Neural progenitor cell (in vitro differentiated cells): ENCODE results near the gene ZDHHC7. TPM values are rescaled to one million over a fixed set of nuclear protein-coding genes. Genes with fewer than 3 reads are reported as not detected.

Experiments
- DNase-seq: peaks from one replicate; pipeline ENCODE4 v3.0.0-alpha.2; 2016; ENCODE audit warnings: low spot score
- H2AFZ ChIP-seq: fragments of 200-600 bp; sonication (generic); replicated peaks from 2 replicates; pipeline ENCODE4 v1.6.1; 2016; ENCODE audit warnings: antibody characterized with exemption
- H3F3A ChIP-seq: fragments of 200-600 bp; sonication (generic); 2 replicates; pipeline ENCODE4 v1.6.1; 2016; ENCODE audit warnings: antibody characterized with exemption, low read depth
- H3K27ac ChIP-seq: fragments of 200-600 bp; sonication (generic); 2 replicates; pipeline ENCODE4 v1.5.1; 2016; ENCODE audit warnings: mild to moderate bottlenecking
- H3K27me3 ChIP-seq: fragments of 200-600 bp; sonication (generic); 2 replicates; pipeline ENCODE4 v1.6.1; 2016; ENCODE audit warnings: mild to moderate bottlenecking, moderate library complexity
- H3K36me3 ChIP-seq: fragments of 200-600 bp; sonication (generic); 2 replicates; pipeline ENCODE4 v1.5.1; 2016
- H3K4me1 ChIP-seq: fragments of 200-600 bp; sonication (generic); 2 replicates; pipeline ENCODE4 v1.6.1; 2016; ENCODE audit warnings: mixed run types
- H3K4me2 ChIP-seq: fragments of 200-600 bp; sonication (generic); 2 replicates; pipeline ENCODE4 v1.6.1; 2016
- H3K4me3 ChIP-seq: fragments of 200-600 bp; sonication (generic); 2 replicates; pipeline ENCODE4 v1.5.1; 2016
- H3K79me2 ChIP-seq: fragments of 200-600 bp; sonication (generic); 2 replicates; pipeline ENCODE4 v1.6.1; 2016; ENCODE audit warnings: low read depth
- H3K9ac ChIP-seq: fragments of 200-600 bp; sonication (generic); 2 replicates; pipeline ENCODE4 v1.6.1; 2016
- H3K9me3 ChIP-seq: fragments of 200-600 bp; sonication (generic); 2 replicates; pipeline ENCODE4 v1.5.1; 2016; ENCODE audit warnings: low read depth
- H4K20me1 ChIP-seq: fragments of 200-600 bp; sonication (generic); 2 replicates; pipeline ENCODE4 v1.6.1; 2016; ENCODE audit warnings: low read depth
- H3K27ac Mint-ChIP-seq: 3 replicates; pipeline ENCODE4 v1.8.0; 2021; ENCODE audit warnings: mixed read lengths
- H3K27me3 Mint-ChIP-seq: 2 replicates; pipeline ENCODE4 v1.8.0; 2022; ENCODE audit warnings: low read depth, mild to moderate bottlenecking, inconsistent platforms, moderate library complexity, mixed read lengths; ENCODE audit not compliant: insufficient read depth
- H3K36me3 Mint-ChIP-seq: 3 replicates; pipeline ENCODE4 v1.8.0; 2021; ENCODE audit warnings: mixed read lengths
- H3K4me1 Mint-ChIP-seq: 3 replicates; pipeline ENCODE4 v1.8.0; 2021; ENCODE audit warnings: mixed read lengths
- H3K4me3 Mint-ChIP-seq: 3 replicates; pipeline ENCODE4 v1.8.0; 2021; ENCODE audit warnings: mild to moderate bottlenecking, moderate library complexity, mixed read lengths
- H3K9me3 Mint-ChIP-seq: 3 replicates; pipeline ENCODE4 v1.8.0; 2020; ENCODE audit warnings: mixed read lengths
- EZH2 ChIP-seq: fragments of 200-600 bp; sonication (generic); IDR thresholded peaks from 2 replicates; pipeline ENCODE4 v1.6.1; 2017; ENCODE audit warnings: antibody characterized with exemption, mild to moderate bottlenecking, moderate library complexity
- EZH2phosphoT487 ChIP-seq: fragments of 200-600 bp; sonication (generic); IDR thresholded peaks from 2 replicates; pipeline ENCODE4 v1.6.1; 2017; ENCODE audit warnings: antibody characterized with exemption
- total RNA-seq: library from RNA; depleted of rRNA; stranded (reverse); fragments of >200 nt; gene quantifications from 2 replicates; pipeline ENCODE4 v1.2.3, GENCODE V29; 2015; ENCODE audit warnings: low replicate concordance
- TF ChIP-seq, protein P1 (sequence below): fragments of 200-600 bp; sonication (generic); IDR thresholded peaks from 2 replicates; pipeline ENCODE4 v1.5.1; 2017; ENCODE audit warnings: antibody characterized with exemption, mild to moderate bottlenecking

ZDHHC7 gene
- total RNA-seq, 1 donor from 2014 or later, result 57.0 TPM

DNA sequence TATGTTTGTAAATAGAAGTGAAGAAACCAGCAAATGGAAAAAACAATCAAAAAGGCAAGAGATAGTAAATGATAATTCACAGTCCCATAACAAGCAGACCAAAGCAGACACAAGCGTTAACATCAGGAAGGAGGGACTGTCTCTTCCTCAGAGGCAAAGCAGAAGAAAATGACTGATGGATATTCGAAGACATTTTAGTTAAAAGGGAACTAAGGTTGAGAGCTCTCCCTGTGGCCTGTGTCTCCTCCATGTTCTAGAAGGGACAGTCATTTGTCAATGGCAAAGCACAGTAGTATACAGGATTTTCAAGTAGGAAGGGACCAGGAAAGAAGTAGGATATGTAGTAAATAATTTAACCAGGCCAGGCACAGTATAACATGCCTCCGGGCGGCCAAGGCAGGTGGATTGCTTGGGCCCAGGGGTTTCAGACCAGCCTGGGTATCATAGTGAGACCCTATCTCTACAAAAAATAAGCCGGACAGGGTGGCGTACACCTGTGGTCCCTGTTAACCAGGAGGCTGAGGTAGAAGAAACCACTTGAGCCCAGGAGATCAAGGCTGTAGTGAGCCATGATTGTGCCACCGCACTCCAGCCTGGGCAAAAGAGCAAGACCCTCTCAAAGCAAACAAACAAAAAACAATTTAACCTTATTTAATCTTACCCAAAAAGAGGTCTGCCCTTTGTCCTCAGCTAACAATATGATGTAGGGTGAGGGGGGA lies 3.7 kb downstream of the ZDHHC7 start:
- H3K36me3 Mint-ChIP-seq, result peaks cover 4% of the 10 kb centered on the region
- no peak overlapping the region for H3K27ac Mint-ChIP-seq

DNA sequence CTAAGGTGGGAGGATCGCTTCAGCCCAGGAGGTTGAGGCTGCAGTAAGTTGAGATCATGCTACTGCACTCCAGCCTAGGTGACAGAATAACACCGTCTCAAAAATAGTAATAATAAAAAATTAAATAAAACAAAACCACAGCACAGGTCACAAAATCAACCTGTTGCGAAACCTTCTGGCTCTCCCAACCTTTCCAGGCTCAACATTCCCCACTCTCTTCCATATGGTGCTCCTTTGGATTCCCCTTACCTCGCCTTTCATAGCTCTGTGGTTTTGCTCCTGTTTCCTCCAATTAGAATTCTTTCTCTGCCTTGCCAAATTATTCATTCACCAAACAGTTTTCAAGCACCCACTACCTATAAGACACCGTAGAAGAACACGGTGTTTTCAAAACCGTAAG lies 4.7 kb downstream of the ZDHHC7 start:
- H3K4me3 Mint-ChIP-seq, result no peak overlapping the region
- Histone ChIP-seq H3K9ac (no peak overlapping the region), H3K79me2 (peaks cover 94% of the 10 kb centered on the region), H4K20me1 (peaks cover 82% of the 10 kb centered on the region), H3K27me3 (no peaks in the 10 kb centered on the region), H3K4me1 (peaks cover 22% of the 10 kb centered on the region), H3K9me3 (no peaks in the 10 kb centered on the region), H3K4me3 (no peak overlapping the region), H3K27ac (no peak overlapping the region), H3K36me3 (no peaks in the 10 kb centered on the region), H3F3A (peaks cover 2% of the 10 kb centered on the region), H2AFZ (no peak overlapping the region), H3K4me2 (no peak overlapping the region)
- no peaks in the 10 kb centered on the region for H3K9me3 Mint-ChIP-seq
- DNase-seq, result no peak
- TF ChIP-seq EZH2phosphoT487 (no peak), EZH2 (no peak)
- TF ChIP-seq, protein P1, sequence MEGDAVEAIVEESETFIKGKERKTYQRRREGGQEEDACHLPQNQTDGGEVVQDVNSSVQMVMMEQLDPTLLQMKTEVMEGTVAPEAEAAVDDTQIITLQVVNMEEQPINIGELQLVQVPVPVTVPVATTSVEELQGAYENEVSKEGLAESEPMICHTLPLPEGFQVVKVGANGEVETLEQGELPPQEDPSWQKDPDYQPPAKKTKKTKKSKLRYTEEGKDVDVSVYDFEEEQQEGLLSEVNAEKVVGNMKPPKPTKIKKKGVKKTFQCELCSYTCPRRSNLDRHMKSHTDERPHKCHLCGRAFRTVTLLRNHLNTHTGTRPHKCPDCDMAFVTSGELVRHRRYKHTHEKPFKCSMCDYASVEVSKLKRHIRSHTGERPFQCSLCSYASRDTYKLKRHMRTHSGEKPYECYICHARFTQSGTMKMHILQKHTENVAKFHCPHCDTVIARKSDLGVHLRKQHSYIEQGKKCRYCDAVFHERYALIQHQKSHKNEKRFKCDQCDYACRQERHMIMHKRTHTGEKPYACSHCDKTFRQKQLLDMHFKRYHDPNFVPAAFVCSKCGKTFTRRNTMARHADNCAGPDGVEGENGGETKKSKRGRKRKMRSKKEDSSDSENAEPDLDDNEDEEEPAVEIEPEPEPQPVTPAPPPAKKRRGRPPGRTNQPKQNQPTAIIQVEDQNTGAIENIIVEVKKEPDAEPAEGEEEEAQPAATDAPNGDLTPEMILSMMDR, result no peak
- peaks cover 40% of the 10 kb centered on the region for H3K4me1 Mint-ChIP-seq
- H3K27me3 Mint-ChIP-seq, result no peaks in the 10 kb centered on the region
- peaks cover 8% of the 10 kb centered on the region for H3K36me3 Mint-ChIP-seq
- no peak overlapping the region for H3K27ac Mint-ChIP-seq

More for the DNA sequence above, 3.7 kb downstream of the ZDHHC7 start:
- Histone ChIP-seq H3K27me3 (no peaks in the 10 kb centered on the region), H3F3A (peaks cover 9% of the 10 kb centered on the region), H3K79me2 (peaks cover 84% of the 10 kb centered on the region), H3K27ac (no peak overlapping the region), H3K4me1 (peaks cover 16% of the 10 kb centered on the region), H3K36me3 (no peaks in the 10 kb centered on the region), H3K9ac (no peak overlapping the region), H2AFZ (no peak overlapping the region), H4K20me1 (peaks cover 71% of the 10 kb centered on the region), H3K9me3 (no peaks in the 10 kb centered on the region), H3K4me3 (no peak overlapping the region), H3K4me2 (no peak overlapping the region)
- H3K4me3 Mint-ChIP-seq, result no peak overlapping the region
- TF ChIP-seq EZH2phosphoT487, result no peak
- TF ChIP-seq, protein P1, result no peak
- TF ChIP-seq EZH2, result no peak
- peaks cover 3% of the 10 kb centered on the region for H3K27me3 Mint-ChIP-seq
- no peaks in the 10 kb centered on the region for H3K9me3 Mint-ChIP-seq
- no peak for DNase-seq
- peaks cover 40% of the 10 kb centered on the region for H3K4me1 Mint-ChIP-seq

DNA sequence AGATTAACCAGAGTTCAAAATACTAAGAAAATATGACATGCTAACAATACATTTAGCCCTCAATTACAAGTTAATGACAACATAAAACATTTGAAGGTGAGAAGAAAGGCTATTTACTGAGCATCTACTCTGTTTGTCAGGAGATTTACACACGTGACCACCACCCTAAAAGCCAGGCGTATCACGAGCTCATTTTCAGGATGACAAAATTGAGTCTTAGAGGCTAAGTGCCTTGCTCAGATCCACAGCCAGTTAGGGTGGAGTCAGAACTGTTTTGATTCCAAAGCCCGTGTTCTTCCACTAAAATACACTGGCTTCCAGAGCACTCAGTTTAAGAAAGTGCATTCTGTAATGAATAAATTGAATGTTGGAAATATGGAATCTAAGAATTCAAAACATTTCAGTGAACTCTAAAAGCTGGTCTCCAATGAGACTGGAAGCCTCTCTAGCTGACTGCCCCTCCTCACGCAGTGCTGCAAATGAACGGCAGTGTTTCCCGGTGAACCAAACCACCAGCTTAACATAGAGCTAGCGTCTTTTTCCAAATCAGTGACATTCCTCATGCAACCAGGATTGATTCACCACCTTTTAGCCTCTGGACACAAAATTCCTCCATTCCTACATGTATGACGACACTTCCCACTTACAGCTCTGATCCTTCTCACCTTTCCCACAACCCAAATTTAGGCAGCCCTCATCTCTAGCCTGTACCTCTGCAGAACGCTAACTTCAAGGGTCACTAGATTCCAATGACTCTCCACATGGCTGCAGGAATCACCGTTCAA lies 5.9 kb downstream of the ZDHHC7 start:
- TF ChIP-seq EZH2 (no peak), EZH2phosphoT487 (no peak)
- TF ChIP-seq, protein P1, result no peak
- H3K27me3 ChIP-seq, result no peaks in the 10 kb centered on the region
- no peaks in the 10 kb centered on the region for H3F3A ChIP-seq
- H3K4me2 ChIP-seq, result no peak overlapping the region
- Mint-ChIP-seq H3K27me3 (peaks cover 3% of the 10 kb centered on the region), H3K36me3 (peaks cover 8% of the 10 kb centered on the region), H3K27ac (no peak overlapping the region), H3K4me3 (no peak overlapping the region), H3K9me3 (no peaks in the 10 kb centered on the region), H3K4me1 (peaks cover 40% of the 10 kb centered on the region)
- H4K20me1 ChIP-seq, result peaks cover 87% of the 10 kb centered on the region
- H3K27ac ChIP-seq, result no peak overlapping the region
- H3K4me1 ChIP-seq, result peaks cover 21% of the 10 kb centered on the region
- no peaks in the 10 kb centered on the region for H3K36me3 ChIP-seq
- no peak overlapping the region for H3K4me3 ChIP-seq
- H3K9me3 ChIP-seq, result no peaks in the 10 kb centered on the region
- no peak for DNase-seq
- peaks cover 100% of the 10 kb centered on the region for H3K79me2 ChIP-seq
- H2AFZ ChIP-seq, result no peak overlapping the region
- no peak overlapping the region for H3K9ac ChIP-seq
